Lower leg skin (tissue), 4 donors: ENCODE measurements around the gene COL6A2. TPM values are rescaled to one million over a fixed set of nuclear protein-coding genes. Genes with fewer than 3 reads are reported as not detected.

Experiments used
- DNase-seq, 2 donors: peaks; one replicate each; pipeline ENCODE4 v3.0.0-alpha.2; 2019; ENCODE audit warnings: low spot score in 2 of 2
- H3K4me3 ChIP-seq: fragments of 200-600 bp; sonication (generic); 2 replicates; pipeline ENCODE4 v1.5.1; 2017; ENCODE audit warnings: mild to moderate bottlenecking, low read depth; ENCODE audit not compliant: poor library complexity, severe bottlenecking
- POLR2A ChIP-seq, 2 donors: fragments of 450-650 bp; IDR thresholded peaks; one replicate each; pipeline ENCODE4 v1.6.1; 2016 to 2017; ENCODE audit warnings: antibody characterized with exemption in 2 of 2, mild to moderate bottlenecking in 1 of 2, moderate library complexity in 1 of 2
- WGBS, 2 donors: methylation state at CpG; one replicate each; pipeline ENCODE4 v1.1.5; 2018; 5-methylcytosine and 5-hydroxymethylcytosine counted together
- intact Hi-C: fragments of 100-400 bp; cut with DNase I; formaldehyde crosslinking; loops from one replicate; pipeline ENCODE4 v1.15.0; 2023; ENCODE audit warnings: low total_unique reads
- total RNA-seq, 4 donors: library from RNA; depleted of rRNA; stranded (reverse); fragments of >200 nt; gene quantifications; one replicate each; pipeline ENCODE4 v1.1.0, GENCODE V29; 2016
- TF ChIP-seq, protein P1 (sequence below), 3 donors: fragments of 450-650 bp; IDR thresholded peaks; one replicate each; pipeline ENCODE4 v1.5.1; 2016; ENCODE audit warnings: antibody characterized with exemption in 3 of 3, mild to moderate bottlenecking in 3 of 3, moderate library complexity in 2 of 3

COL6A2 gene
- total RNA-seq, 4 donors from 2014 or later: 137 to 543 (median 164) TPM

DNA sequence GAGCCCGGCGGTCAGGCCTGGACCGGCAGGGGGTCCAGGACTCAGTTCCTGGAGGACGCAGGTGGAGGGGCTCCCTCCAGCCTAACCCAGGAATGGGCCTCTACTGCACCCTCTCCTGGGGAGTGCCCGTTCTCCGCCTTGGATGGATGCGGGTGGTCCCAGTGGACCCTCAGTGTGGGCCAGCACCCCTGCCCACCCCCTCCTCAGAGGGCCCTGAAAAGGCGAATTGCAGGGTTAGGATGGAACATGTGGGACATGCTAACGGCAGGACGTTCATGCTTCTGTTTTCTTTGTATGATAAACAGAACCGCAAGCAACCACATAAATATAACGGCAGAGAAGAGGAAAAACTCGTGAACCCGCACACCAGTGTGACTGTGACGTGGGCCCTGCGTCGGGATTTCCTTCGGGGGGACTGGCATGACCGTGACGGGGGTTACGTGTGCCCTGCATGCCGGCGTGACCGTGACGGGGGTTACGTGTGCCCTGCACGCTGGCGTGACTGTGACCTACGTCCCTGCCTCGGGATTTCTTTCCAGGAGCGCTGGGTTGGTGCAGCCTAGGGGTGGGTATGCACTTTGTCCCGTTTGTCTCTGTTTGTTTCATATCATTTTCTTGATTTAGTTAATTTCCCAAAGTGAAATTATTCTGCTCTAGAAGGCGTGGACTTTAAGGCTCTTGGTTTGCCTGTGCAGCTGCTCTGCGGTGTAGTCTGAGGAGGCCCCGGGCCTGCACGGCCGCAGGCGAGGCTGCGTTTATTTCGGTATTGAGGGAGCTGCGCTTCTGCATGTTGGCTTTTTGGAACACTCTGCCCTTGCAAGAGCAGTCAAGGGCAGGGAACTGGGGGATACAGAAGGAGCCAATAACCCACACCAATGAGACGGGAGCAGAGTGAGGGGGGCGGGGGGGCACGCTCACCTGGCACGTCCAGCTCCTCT is 54.3 kb downstream of the COL6A2 start:
- WGBS, 2 donors: 78 to 80% methylated on average over 41 to 45 of the region's 45 CpGs
- peak in 1 of 2 donors; percentile 78 for DNase-seq
- no peak for TF ChIP-seq POLR2A (IDR thresholded peaks at IDR 0.05)
- TF ChIP-seq, protein P1, sequence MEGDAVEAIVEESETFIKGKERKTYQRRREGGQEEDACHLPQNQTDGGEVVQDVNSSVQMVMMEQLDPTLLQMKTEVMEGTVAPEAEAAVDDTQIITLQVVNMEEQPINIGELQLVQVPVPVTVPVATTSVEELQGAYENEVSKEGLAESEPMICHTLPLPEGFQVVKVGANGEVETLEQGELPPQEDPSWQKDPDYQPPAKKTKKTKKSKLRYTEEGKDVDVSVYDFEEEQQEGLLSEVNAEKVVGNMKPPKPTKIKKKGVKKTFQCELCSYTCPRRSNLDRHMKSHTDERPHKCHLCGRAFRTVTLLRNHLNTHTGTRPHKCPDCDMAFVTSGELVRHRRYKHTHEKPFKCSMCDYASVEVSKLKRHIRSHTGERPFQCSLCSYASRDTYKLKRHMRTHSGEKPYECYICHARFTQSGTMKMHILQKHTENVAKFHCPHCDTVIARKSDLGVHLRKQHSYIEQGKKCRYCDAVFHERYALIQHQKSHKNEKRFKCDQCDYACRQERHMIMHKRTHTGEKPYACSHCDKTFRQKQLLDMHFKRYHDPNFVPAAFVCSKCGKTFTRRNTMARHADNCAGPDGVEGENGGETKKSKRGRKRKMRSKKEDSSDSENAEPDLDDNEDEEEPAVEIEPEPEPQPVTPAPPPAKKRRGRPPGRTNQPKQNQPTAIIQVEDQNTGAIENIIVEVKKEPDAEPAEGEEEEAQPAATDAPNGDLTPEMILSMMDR (IDR thresholded peaks at IDR 0.05): no peak
- intact Hi-C loops: no loop called here
- H3K4me3 ChIP-seq: no peak overlapping the region

DNA sequence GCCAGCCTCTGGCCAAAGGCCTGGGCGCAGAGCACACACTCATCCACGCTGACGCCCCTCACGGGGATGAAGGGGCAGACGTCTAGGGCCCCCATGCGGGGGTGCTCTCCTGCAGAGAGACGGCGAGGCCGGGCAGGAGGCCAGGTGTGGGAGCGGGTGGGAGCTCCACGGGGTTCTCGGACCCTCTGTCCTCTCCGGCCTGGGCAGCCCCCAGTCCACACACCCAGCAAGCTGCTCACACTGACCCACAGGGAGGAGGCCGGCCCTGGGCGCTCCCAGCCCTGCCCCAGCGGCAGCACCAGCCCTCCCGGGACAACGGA is 55.0 kb downstream of the COL6A2 start:
- no peak for TF ChIP-seq POLR2A (IDR thresholded peaks at IDR 0.05)
- TF ChIP-seq, protein P1 (IDR thresholded peaks at IDR 0.05): no peak
- no peak overlapping the region for H3K4me3 ChIP-seq
- intact Hi-C loops: no loop called here
- WGBS, 2 donors: 28 to 37% methylated on average over 10 to 18 of the region's 18 CpGs
- peak in 1 of 2 donors; percentile 82 for DNase-seq

DNA sequence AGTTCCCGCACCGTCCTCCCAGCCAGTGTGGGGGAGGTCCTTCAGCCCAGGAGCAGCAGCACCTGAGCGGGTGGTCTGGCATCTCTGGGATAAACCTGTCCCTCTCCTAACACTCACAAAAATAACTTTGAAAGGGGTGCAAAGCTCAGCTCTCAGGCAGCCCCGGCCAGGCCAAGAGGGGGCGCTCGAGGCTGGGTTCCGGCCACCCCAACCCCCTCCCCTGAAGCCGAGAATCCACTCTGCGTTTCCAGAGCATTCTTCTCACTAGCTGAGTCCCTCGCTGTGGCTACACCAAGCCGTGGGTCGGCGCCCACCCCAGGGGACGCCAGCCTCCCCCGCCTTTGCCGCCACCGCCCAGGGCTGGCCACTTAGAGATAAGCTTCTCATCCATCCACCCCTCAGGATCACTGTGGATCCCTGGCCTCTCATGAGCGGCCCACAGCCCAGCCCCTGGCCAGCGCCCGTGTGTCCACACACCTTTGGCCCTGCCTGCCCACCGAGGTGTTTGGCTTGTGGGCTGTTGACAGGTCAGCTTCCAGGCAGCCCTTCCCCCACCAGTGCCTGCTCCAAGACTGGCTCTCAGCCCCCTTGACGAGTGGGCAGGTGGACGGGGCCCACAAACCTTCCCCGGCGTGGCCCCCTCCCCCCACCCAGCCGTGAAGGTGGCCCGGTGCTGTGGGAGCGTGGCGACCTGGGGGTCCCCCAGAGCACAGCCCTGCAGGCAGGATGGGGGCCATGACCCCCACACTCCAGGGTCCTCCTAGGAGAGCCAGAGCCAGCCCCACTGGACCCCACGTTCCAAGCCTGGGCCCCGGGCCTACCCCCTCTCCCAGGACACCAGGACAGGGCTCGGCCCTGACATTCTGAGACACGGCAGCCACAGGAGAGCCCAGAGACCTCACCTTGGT is 55.6 kb downstream of the COL6A2 start:
- TF ChIP-seq, protein P1 (IDR thresholded peaks at IDR 0.05): no peak
- no peak for TF ChIP-seq POLR2A (IDR thresholded peaks at IDR 0.05)

DNA sequence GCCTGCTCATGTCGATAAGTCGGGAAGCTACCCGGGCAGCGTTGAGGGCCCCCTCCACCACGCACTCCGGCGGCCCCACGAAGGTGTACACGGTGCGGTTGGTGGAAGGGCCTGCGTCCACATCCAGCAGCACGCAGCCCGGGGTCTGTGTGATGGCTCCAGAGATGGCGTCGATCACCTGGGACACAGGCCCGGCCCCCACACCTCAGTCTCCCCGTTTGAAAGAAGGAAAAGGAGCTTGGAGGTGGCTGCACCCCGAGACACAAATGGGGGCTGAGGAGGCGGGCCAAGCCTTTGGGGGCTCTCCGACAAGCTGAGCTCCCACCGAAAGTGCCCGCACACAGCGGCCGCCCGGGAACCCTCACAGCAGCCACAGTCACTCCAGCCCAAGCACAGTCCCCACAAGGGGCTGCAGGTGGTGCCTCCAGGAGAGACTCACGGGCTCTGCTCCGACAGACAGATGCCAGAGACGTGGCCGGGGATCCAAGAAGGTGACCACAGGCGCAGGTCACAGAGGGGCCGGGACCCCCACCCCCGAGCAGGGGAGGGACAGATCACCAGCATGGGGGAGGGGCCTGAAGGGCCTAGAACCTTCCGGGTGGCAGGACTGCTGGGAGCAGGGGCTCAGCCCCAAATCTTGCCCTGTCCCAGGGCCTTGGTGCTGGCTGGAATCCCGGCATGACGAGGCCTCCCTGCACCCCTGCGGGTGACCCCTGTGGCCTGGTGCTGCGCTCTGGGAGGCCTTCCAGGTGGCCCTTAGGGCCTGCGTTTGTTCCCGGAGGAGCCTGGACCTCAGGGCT is 56.4 kb downstream of the COL6A2 start:
- no peak overlapping the region for H3K4me3 ChIP-seq
- TF ChIP-seq POLR2A (IDR thresholded peaks at IDR 0.05): no peak
- TF ChIP-seq, protein P1 (IDR thresholded peaks at IDR 0.05): no peak
- peak in 1 of 2 donors; percentile 82 for DNase-seq
- intact Hi-C loops: no loop called here
- WGBS, 2 donors: 90 to 91% methylated on average over 17 to 31 of the region's 39 CpGs

More for the DNA sequence above, 55.6 kb downstream of the COL6A2 start:
- WGBS, 2 donors: 38 to 44% methylated on average over 25 to 33 of the region's 33 CpGs
- peak in 1 of 2 donors; percentile 89 for DNase-seq
- intact Hi-C loops: no loop called here
- no peak overlapping the region for H3K4me3 ChIP-seq

DNA sequence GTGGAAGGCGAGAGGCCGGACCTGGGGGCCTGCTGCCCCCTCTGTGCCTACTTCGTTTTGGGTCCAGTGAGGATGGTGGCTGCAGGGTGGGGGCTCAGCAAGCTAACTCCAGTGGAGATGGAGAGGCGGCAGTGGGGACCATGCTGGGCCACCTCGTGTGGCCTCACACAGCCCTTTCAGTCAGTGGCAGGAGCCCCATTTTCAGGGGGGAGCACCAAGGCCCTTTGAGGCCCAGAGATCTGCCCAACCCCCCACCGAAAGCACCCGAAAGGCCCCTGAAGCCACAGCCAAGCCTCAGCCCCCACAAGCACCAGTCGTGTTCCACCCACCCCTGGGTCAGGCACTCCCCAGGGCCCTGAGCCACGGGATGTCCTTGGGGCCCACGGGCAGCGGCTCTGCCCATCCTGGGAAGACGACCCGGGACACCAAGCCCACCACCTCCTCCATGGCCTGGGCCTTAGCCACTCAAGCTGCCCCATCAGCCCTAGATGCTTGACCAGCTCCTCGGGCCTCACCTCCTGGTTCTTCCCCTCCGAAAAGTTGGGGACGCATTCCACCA is 57.1 kb downstream of the COL6A2 start:
- peak in 1 of 2 donors; percentile 83 for DNase-seq
- no peak overlapping the region for H3K4me3 ChIP-seq
- 91 to 95% methylated on average over 12 to 13 of the region's 16 CpGs for WGBS, 2 donors
- TF ChIP-seq, protein P1 (IDR thresholded peaks at IDR 0.05): no peak
- no peak for TF ChIP-seq POLR2A (IDR thresholded peaks at IDR 0.05)
- intact Hi-C loops: no loop called here
